GM12874 (cell line): ENCODE data around the gene NAT8L.

ENCODE experiments used
- TF ChIP-seq, protein P1 (sequence below): IDR thresholded peaks from 2 replicates; pipeline ENCODE4 v1.5.1; 2011; ENCODE audit warnings: low read depth, mild to moderate bottlenecking, control low read depth, low read length, moderate library complexity; ENCODE audit not compliant: insufficient read depth

Gene NAT8L

DNA sequence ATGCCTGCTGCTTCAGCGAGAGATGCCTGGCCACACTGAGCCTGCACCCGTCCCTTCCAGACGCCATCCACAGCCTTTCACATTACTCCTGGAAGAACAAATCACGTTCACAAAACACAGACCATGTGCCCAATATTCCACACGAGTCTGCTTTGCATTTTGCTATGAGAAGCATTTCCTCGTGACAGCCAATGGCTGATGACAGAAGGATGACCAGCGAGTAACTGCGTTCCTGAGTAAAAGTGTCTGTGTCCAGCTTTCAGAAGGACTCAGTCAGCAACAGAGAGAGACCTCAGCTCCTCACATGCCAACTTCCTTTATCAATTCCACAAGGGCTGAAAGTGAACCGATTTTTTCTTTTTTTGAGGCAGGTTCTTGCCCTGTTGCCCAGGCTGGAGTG lies 19.5 kb downstream of the NAT8L start:
- TF ChIP-seq, protein P1, sequence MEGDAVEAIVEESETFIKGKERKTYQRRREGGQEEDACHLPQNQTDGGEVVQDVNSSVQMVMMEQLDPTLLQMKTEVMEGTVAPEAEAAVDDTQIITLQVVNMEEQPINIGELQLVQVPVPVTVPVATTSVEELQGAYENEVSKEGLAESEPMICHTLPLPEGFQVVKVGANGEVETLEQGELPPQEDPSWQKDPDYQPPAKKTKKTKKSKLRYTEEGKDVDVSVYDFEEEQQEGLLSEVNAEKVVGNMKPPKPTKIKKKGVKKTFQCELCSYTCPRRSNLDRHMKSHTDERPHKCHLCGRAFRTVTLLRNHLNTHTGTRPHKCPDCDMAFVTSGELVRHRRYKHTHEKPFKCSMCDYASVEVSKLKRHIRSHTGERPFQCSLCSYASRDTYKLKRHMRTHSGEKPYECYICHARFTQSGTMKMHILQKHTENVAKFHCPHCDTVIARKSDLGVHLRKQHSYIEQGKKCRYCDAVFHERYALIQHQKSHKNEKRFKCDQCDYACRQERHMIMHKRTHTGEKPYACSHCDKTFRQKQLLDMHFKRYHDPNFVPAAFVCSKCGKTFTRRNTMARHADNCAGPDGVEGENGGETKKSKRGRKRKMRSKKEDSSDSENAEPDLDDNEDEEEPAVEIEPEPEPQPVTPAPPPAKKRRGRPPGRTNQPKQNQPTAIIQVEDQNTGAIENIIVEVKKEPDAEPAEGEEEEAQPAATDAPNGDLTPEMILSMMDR: no peak

DNA sequence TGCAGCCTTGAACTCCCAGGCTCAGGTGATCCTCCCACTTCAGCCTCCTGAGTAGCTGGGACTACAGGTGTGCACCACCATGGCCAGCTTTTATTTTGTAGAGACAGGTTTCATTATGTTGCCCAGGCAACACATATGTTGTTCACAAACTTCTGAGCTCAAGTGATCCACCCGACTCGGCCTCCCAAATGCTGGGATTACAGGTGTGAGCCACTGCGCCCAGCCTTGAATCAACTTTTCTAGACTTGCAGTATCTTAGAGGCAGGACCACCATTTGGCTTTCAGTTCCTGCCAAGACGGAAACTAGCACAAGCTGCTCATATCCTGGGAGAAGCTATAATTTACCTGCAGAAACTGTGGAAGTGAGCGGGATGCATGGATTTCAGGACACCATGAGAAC lies 19.9 kb downstream of the NAT8L start:
- TF ChIP-seq, protein P1: no peak

DNA sequence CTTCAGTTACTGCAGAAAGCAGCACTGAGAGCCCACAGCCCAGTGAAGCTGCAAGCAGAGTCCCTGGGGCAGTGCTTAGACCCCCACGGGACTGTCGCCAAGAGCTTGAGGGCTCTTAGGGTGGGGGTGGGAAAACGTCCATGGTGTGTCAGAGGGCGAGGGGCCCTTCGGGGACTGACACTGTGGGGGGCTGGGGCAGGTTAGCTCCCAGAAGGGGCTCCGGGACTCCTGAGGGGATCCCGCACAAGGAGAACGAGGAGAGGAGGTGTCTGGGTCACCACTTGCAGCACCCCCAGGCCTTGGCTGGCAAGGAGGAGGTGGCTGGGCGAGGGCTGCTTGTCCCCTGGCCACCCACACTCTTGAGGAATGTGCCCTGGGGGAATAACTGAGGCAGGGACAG lies 20.8 kb downstream of the NAT8L start:
- TF ChIP-seq, protein P1: no peak

DNA sequence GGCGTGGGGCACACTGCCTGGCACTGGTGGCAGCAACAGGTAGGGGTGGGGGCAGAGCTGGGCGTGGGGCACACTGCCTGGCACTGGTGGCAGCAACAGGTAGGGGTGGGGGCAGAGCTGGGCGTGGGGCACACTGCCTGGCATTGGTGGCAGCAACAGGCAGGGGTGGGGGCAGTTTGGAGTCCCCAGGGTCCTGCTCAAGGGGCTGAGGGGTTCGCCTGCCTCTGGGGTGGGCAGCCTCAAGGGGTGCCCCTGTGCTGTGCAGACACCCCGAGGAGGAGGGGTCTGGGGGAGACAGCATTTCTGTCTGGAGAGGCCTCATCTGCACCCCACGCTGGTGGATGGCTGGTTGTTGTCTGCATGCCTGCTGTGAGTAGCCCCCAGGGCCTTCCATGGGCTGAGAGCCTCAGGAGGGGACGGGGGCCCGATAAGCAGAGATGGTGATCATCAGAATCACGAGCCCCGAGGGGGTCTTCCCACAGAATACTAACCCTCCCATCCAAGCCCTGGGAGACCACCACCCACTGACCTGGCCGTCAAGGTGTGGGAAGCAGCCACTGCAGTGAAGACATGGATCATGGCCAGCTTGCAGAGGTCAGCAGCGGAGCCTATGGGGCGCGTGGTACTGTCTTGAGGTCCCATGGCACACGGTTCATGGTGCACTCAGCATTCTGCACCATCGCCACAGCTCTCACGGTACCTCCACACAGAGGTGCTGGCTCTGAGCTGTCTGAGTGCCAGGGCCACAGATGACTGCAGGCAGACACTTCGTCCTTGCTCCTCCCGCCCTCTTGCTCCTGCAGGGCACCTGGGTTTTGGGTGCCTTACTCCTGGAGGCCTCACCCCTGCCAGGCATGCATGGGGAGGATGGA lies 21.5 kb downstream of the NAT8L start:
- TF ChIP-seq, protein P1: no peak

DNA sequence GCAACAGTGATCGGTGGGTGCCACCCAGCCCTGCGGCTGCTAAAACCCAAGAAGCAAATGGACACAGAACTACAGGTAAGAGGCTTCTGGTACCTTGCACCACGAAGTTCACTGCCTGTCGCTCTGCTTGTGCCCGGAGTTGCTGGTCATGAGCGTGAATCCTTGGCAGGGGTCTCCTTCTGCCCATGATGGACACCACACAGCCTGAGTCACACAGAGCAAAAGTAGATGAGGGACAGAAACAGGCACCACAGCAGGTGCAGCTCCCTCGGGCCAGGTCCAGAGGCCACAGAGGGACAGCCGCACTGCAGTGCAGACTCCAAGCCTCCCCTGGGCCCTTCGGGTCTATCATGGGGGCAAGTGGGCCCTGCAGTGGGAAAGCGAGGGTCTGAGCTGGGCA lies 22.4 kb downstream of the NAT8L start:
- TF ChIP-seq, protein P1: no peak

DNA sequence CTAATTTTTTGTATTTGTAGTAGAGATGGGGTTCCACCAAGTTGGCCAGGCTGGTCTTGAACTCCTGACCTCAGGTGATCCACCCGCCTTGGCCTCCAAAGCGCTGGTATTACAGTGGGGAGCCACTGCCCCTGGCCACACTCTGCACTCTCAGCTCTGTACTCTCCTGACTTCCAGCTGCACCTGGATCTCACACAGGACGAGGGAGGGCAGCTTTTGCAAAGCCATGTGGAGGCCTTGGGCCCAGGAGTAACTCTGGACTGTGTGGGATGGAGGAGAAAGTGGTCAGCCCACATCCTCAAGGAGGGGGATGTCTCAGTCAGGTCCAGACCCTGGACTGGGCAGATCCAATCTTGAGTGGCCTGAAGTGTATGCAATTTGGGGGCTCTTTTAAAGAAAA lies 23.0 kb downstream of the NAT8L start:
- TF ChIP-seq, protein P1: no peak

DNA sequence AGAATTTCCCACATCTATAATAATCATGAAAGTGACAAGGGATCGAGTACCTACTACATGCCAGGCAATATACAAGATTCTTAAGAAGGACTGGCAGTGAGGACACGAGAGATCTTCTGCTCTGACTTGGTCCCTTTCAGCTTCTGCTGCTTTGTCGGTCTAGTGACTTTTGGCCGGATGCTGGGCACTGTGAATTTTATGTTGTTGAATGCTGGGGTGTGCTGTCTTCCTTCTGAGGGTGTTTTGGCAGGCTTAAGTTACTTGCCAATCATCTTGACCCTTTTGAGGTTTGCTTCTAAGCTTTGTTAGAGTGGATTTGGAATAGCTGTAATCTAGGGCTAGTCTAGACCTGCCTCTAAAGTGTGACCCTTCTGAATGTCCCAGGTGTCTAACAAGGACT lies 23.5 kb downstream of the NAT8L start:
- TF ChIP-seq, protein P1: no peak
